Stromal cell of bone marrow (primary cell): ENCODE measurements around the gene HID1.
"Not testable (repeated sequence)": the region's sequence is repeated elsewhere in the genome, so short reads cannot be mapped to it uniquely, and the experiment has no call there.

Source experiments
- DNase-seq: peaks from one replicate; pipeline ENCODE4 v3.0.0-alpha.2; 2012; ENCODE audit warnings: low read depth

Gene HID1

GRCh38 chr17:74922694-74923537, 49.6 kb downstream of the HID1 start, which contains the start of gene USH1G:
USH1G (minus strand) TSS chr17:74923255; CDS start chr17:74923073, 182 bp downstream.
- no peak for DNase-seq

DNA sequence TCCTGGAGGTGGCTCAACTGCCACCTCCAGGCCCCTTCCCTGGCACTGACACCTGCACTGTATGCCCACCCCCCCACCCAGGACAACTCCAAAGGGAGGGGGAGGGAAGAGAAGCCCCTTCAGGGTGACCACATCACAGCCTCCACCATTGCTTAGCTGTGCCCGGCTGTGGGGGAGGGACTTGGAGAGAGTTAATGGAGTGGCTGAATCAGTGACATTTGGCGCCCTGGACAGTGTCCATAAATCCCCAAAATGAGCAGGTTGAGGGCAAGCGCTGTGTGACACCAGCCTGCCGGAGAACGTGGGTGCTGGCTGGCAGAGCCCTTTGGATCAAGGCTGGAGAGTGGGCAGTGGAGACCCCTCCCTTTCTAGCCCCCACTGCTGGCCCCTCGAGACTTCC, 50.4 kb downstream of the HID1 start:
- no peak for DNase-seq

DNA sequence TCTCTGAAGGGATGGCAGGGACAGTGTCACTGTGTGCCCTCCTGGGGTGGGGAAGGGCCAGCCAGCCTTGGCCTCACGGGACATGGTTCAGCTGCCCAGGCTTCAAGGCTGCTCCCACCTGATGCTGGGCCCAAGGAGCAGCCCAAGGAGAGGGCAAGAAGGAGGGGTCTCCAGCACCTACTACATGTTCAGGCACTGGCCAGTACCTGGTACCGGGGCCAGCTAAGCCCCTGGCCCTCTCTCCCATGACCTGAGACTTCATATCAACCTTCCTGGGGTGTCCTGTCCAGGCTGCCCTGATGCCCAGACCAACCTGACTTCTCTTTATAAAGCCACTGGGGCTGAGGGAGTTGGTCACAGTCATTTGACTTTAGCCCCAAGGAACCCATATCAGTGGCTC, 50.8 kb downstream of the HID1 start:
- no peak for DNase-seq

DNA sequence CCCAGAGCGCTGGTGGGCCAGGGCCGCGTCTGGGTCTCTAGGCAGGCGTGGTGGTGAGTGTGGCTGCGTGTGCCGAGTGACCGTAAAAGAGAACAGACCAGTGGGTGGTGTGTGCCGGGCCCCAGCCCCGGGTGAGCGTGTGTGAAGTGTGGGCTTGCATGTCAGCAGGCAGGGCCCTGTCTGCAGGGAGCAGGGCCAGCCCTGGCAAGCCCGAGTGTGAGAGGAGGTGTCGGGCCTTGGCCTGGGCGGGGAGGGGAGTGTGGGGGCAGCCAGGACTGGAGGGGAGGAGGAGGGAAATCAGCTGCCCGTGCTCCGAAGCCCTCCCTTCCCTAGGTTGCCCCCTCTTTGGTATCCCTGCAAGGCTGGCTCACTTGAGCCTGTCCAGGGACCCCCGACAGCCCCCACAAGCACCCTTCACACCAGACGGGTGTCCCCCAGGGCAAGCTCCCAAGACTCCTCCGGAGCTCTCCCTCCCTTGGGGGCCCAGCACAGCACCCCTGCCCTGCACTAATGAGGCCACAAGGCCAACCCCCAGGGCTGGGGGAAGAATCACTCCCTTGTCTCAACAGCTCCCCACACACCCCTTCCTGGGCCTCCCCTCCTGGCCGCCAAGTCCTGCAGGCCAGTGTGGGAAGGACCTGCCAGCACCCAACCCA, 51.4 kb downstream of the HID1 start:
- no peak for DNase-seq

GRCh38 chr17:74920642-74921025, 51.9 kb downstream of the HID1 start:
- DNase-seq = no peak

DNA sequence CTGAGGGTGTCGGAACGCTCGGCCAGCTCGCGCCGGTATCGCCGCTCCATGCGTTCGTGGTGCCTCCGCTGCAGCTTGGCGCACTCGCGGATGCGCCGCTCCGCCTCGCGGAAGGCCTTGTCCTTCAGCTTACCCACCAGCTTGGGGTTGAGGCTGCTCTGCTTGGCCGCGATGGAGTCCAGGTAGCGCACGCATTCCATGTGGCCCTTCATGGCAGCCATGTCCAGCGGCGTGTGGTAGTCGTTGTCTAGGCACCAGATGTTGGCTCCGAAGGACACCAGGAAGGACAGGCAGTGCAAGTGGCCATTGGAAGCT, 52.3 kb downstream of the HID1 start:
- no peak for DNase-seq

DNA sequence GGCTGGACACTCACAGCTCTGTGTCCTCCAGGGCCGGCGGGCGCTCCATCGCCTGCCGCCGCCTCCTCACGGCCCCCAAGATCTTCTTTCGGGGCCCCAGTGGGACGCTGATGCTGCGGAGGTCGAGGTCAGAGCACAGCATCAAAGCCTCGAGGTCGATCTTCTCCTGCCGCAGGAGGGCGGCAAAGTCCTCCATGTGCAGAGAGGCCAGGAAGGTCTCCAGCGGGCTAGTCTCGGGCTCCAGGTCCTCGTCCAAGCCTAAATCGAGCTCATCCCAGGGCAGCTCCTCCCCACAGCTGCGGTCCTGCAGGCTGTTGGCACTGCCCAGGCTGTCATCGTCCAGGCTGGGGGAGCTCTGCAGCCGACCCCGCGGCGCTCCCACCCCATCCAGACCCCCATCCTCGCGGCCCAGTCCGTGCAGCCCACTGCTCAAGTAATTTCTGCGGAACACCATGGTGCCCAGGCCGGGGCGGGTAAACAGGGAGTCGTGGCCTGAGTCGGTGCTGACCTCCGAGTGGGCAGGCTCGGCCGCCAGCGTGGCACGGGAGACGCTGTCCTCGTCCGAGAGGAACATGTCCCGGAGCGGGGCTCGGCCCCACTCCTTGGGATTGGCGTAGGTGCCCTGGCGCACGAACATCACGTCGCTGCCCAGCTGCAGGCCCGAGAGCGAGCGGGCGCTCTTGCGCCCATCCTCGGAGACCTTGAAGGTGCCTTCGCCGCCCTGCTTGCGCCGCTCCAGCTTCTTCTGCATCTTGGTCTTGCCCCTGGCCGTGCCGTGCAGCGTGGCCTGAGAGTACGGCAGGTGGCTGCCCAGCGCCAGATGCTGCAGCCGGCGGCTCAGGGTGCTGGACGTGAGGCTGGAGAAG, 52.9 kb downstream of the HID1 start:
- no peak for DNase-seq

GRCh38 chr17:74918906-74919305, 53.7 kb downstream of the HID1 start:
- DNase-seq = no peak

DNA sequence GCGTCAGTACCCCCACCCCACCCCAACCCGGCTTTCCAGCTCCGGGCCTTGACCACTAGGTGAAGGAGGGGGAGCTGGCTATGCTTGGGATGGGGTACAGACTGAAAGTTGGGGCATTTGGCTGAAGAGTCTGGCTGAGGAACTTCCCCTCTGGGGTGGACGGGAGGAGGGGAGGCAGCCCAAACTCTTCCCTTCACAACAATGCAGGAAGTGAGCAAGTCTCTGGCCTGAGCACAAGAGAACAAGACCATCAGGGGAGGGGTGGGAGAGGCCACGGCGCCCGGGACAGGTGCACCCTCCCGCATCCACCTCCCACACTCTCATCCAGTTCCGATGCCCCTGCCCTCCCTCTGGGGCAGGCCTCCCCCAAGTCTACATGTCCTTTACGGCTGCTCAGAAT, 55.1 kb downstream of the HID1 start:
- no peak for DNase-seq

GRCh38 chr17:74916851-74917199, 55.7 kb downstream of the HID1 start:
- DNase-seq = no peak

DNA sequence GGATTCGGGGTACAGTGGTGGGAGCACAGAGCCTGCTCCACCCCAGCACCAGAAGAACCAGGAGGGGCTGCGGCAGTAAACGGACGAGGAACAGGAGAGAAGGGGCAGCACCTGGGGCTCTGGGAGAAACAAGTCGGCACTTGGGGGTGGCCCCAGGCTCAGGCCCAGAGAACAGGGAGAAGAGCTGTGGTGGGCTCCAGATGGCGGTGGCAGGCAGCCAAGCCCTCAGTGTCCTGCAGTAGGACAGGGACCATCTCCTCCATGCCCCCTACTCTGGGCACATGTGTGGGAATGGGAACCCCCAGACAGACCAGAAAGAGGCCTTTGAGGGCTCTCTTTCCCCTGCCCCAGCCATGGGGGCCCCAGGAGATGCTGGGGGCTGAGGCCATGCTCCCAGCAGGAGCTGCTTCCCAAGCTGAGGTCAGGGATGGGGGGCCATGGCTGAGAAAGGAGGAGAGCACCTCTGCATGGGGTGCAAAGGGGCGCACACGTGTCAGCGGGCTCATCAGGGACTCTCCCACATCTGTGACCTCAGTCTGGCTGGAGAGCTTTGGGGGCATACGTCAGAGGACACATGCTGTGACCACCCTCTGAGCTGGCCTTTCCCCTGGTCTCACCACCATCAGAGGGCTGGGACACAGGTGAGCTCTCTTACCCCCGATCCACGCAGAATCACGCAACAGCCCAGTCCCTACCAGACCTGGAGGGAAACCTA, 56.3 kb downstream of the HID1 start:
- no peak for DNase-seq

DNA sequence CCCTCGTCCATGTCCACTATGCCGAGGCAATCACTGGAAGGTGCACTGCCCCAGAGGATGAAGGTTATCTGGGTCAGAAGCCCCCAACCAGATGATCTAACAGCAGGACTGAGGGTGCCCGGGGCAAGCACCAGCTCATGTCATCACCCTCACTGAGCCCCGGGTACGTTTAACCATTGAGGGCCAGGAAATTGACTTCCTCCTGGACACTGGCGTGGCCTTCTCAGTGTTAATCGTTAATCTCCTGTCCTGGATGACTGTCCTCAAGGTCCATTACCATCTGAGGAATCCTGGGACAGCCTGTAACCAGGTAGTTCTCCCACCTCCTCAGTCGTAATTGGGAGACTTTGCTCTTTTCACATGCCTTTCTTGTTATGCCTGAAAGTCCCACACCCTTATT, 61.1 kb downstream of the HID1 start:
- DNase-seq = not testable (repeated sequence)

DNA sequence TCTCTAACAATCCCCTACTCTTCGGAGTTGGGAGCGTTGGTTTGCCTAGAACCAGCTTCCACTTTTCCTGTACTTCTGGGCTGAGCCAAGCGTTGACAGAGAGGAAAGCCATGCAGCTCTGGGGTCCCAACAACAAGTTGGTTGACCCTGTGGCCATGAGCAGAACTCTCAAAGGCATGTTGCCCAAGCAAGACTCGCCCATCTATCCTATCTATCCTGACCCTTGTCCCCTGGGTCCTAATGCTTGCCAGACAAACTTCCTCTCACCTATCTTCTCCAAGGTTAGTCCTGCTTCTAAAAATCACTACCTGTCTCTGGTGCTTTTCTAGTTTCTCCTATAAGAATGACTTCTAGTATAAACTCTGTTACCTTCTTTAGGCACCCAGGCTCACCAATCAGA, 63.5 kb downstream of the HID1 start:
- DNase-seq = not testable (repeated sequence)

- no peak for DNase-seq
Observed at GRCh38 chr17:74907012-74907411, 65.5 kb downstream of the HID1 start.

- not testable (repeated sequence) for DNase-seq
Observed at GRCh38 chr17:74906214-74906793, 66.3 kb downstream of the HID1 start.

DNA sequence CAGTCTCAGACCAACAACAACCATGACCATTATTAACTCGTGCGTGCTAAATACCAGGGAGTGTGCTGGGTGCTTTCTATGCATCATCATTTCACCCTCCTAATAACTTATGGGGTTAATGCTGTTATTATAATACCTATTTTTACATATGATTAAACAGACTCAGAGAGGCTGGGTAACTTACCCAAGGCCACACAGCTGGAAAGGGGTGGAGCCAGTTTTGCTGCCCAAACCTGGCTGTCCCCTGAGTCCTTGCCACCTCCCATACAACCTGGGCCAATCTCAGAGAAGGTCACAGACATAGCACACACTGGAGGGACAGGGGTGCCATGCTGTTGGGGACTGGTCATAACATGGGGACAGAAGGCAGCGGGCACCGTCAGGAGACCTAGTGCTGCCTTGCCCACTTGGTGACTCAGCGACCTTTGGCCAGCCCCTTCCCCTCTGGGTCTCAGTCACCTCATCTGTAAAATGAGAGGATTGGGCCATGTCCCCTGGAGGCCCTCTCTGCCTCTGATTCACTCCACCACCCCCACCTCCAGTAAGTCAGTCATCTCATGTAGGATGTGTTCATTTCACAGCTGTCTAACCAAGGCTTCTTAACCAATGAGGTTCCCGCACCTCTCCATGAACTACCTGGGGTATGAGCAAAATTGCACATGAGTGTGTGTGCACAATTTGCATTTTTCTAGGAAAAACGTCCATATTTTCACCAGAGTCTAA, 67.7 kb downstream of the HID1 start:
- no peak for DNase-seq

DNA sequence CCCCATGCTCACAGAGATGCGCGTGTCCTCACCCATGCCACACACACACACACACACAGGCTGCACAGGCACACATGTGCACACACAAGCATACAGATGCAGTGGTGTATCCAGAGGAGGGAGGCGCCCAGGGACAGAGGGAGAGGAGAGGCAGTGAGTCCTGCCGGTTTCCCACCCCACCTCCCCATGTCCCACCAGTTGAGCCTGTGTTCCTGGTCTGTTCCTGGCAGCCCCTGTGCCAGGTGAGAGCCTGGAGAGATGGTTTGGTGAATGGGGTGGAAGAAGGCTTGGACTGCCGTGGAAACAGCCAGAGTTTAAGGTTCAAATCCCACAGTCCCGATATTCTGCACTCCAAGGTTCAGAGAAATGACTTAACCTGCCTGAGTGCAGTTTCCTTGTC, 68.9 kb downstream of the HID1 start:
- DNase-seq = no peak

DNA sequence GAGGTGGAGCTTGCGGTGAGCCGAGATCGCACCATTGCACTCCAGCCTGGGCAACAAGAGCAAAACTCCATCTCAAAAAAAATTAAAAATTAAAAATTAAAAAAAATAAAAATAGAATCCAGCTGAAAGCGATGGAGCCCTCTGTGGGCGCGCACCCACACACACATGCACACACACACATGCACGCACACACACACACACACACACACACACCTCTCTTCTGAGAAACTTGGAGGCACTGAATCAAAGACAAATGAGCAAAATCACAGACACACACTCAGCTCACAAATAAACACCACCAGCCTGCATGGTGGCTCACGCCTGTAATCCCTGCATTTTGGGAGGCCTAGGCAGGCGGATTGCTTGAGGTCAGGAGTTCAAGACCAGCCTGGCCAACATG, 69.5 kb downstream of the HID1 start:
- DNase-seq = no peak

DNA sequence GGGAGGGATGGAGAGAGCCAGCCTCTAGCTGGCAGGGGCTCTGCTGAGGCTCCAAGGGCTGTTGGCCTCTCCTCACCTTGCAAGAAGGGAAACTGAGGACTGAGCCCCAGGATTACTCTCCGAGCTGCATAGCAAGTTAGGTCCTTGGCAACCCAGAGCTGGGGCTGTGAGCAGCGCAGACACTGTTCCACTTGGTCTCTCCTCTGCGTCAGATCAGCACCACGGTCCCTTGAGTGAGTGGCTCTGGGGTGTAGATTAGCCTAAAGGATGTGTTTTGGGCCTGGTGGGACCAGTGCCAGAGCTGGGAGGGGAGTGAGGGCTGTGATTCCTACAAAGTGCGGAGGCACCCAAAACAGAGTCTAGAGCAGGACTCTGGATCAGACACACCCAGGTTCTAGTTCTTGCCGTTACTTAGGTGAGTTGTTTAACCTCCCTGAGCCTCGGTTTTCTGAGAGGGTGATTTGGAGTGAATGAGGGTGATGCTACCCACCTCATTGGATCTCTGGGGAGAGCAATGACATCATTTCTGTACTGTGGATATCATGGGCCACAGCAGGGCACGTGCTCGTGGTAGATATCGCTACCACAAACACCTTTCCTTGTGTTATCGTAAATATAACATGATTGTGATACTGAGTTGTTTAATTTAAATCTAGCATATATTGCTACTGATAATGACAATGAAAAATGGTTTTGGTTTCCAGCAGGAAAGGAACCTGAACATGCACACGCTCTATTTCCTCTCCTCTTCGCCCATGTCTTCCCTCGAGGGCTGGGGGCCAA, 71.0 kb downstream of the HID1 start:
- DNase-seq = no peak
